OCI-LY1 (cell line): Measurements from ENCODE around the gene BEST3.

Experiments used
- H2AFZ ChIP-seq: fragments of 200-600 bp; sonication (generic), shearing (Covaris generic); 2 replicates; pipeline ENCODE4 v1.6.0; 2014; ENCODE audit warnings: antibody characterized with exemption, mild to moderate bottlenecking, low read length
- H3F3A ChIP-seq: fragments of 200-600 bp; sonication (generic), shearing (Covaris generic); 2 replicates; pipeline ENCODE4 v1.6.0; 2014; ENCODE audit warnings: mild to moderate bottlenecking, antibody characterized with exemption, low read length, moderate library complexity; ENCODE audit not compliant: insufficient read depth
- H3K27ac ChIP-seq: fragments of 200-600 bp; sonication (generic); 2 replicates; pipeline ENCODE4 v1.5.1; 2014; ENCODE audit warnings: low read length, mixed run types, mild to moderate bottlenecking, low read depth; ENCODE audit not compliant: poor library complexity, severe bottlenecking
- H3K27me3 ChIP-seq: fragments of 200-600 bp; sonication (generic); 2 replicates; pipeline ENCODE4 v1.6.0; 2014; ENCODE audit warnings: antibody characterized with exemption, mild to moderate bottlenecking, low read length, moderate library complexity; ENCODE audit not compliant: insufficient read depth
- H3K36me3 ChIP-seq: fragments of 200-600 bp; sonication (generic); 2 replicates; pipeline ENCODE4 v1.6.1; 2014; ENCODE audit warnings: mild to moderate bottlenecking, antibody characterized with exemption, low read length, moderate library complexity, mixed read lengths; ENCODE audit not compliant: insufficient read depth
- H3K4me1 ChIP-seq: fragments of 200-600 bp; sonication (generic); 2 replicates; pipeline ENCODE4 v1.5.1; 2014; ENCODE audit warnings: mild to moderate bottlenecking, low read length, moderate library complexity; ENCODE audit not compliant: insufficient read depth, severe bottlenecking
- H3K4me2 ChIP-seq: fragments of 200-600 bp; sonication (generic), shearing (Covaris generic); 2 replicates; pipeline ENCODE4 v1.6.1; 2014; ENCODE audit warnings: low read length
- H3K4me3 ChIP-seq: fragments of 200-600 bp; sonication (generic); 2 replicates; pipeline ENCODE4 v1.5.1; 2014; ENCODE audit warnings: low read length, low read depth, mild to moderate bottlenecking, mixed read lengths; ENCODE audit not compliant: poor library complexity, severe bottlenecking
- H3K79me2 ChIP-seq: fragments of 200-600 bp; shearing (Covaris generic); 2 replicates; pipeline ENCODE4 v1.6.1; 2016; ENCODE audit warnings: mixed run types, low read length, mixed read lengths; ENCODE audit not compliant: insufficient read depth
- H3K9ac ChIP-seq: fragments of 200-600 bp; sonication (generic), shearing (Covaris generic); 2 replicates; pipeline ENCODE4 v1.6.1; 2014; ENCODE audit warnings: mild to moderate bottlenecking, low read length, mixed read lengths
- H3K9me2 ChIP-seq: fragments of 200-600 bp; sonication (generic), shearing (Covaris generic); 2 replicates; pipeline ENCODE4 v1.6.1; 2014; ENCODE audit warnings: low read depth, mild to moderate bottlenecking, low read length, mixed read lengths
- H3K9me3 ChIP-seq: fragments of 200-600 bp; shearing (Covaris generic); 2 replicates; pipeline ENCODE4 v1.6.1; 2014; ENCODE audit warnings: low read length, mixed read lengths
- H4K20me1 ChIP-seq: fragments of 200-600 bp; sonication (generic), shearing (Covaris generic); 2 replicates; pipeline ENCODE4 v1.6.0; 2016; ENCODE audit warnings: mild to moderate bottlenecking, low read length; ENCODE audit not compliant: insufficient read depth
- CTCF ChIP-seq: fragments of 200-600 bp; sonication (generic), shearing (Covaris generic); IDR thresholded peaks from 2 replicates; pipeline ENCODE4 v1.5.1; 2017; ENCODE audit warnings: mild to moderate bottlenecking, antibody characterized with exemption, low read length, moderate library complexity, mixed read lengths
- EZH2 ChIP-seq: fragments of 200-600 bp; sonication (generic), shearing (Covaris generic); IDR thresholded peaks from 2 replicates; pipeline ENCODE4 v1.8.0; 2017; ENCODE audit warnings: borderline replicate concordance, mixed run types, mild to moderate bottlenecking, antibody characterized with exemption, low read length, moderate library complexity, mixed read lengths

Gene BEST3

GRCh38 chr12:69672195-69672594, 26.9 kb downstream of the BEST3 start:
- no peak overlapping the region for H2AFZ ChIP-seq

GRCh38 chr12:69671597-69671996, 27.5 kb downstream of the BEST3 start:
- Histone ChIP-seq H3K4me2 (no peak overlapping the region), H3K27me3 (no peaks in the 10 kb centered on the region), H3K9me2 (no peaks in the 10 kb centered on the region), H3K36me3 (peaks cover 81% of the 10 kb centered on the region), H3K4me3 (no peak overlapping the region), H3K4me1 (no peaks in the 10 kb centered on the region), H3K9me3 (no peaks in the 10 kb centered on the region), H3K9ac (no peak overlapping the region), H3F3A (no peaks in the 10 kb centered on the region), H3K79me2 (no peaks in the 10 kb centered on the region), H4K20me1 (no peaks in the 10 kb centered on the region), H2AFZ (no peak overlapping the region), H3K27ac (no peak overlapping the region)
- no peak for TF ChIP-seq EZH2
- TF ChIP-seq CTCF: no peak

More at GRCh38 chr12:69672195-69672594, 26.9 kb downstream of the BEST3 start:
- no peak overlapping the region for H3K4me2 ChIP-seq
- no peaks in the 10 kb centered on the region for H4K20me1 ChIP-seq
- no peak overlapping the region for H3K4me3 ChIP-seq
- TF ChIP-seq EZH2: no peak
- TF ChIP-seq CTCF: no peak
- no peaks in the 10 kb centered on the region for H3K27me3 ChIP-seq
- no peaks in the 10 kb centered on the region for H3K9me3 ChIP-seq
- H3K9ac ChIP-seq: no peak overlapping the region
- H3K4me1 ChIP-seq: no peaks in the 10 kb centered on the region
- H3K9me2 ChIP-seq: no peaks in the 10 kb centered on the region
- no peak overlapping the region for H3K27ac ChIP-seq
- peaks cover 83% of the 10 kb centered on the region for H3K36me3 ChIP-seq
- H3K79me2 ChIP-seq: no peaks in the 10 kb centered on the region
- no peaks in the 10 kb centered on the region for H3F3A ChIP-seq

GRCh38 chr12:69666798-69667197, 32.3 kb downstream of the BEST3 start:
- TF ChIP-seq CTCF (no peak), EZH2 (no peak)
- Histone ChIP-seq H2AFZ (no peak overlapping the region), H3K27me3 (no peaks in the 10 kb centered on the region), H3K9ac (no peak overlapping the region), H3K79me2 (no peaks in the 10 kb centered on the region), H3K4me3 (no peak overlapping the region), H4K20me1 (no peaks in the 10 kb centered on the region), H3F3A (no peaks in the 10 kb centered on the region), H3K4me2 (no peak overlapping the region), H3K27ac (no peak overlapping the region), H3K9me3 (no peaks in the 10 kb centered on the region), H3K4me1 (no peaks in the 10 kb centered on the region), H3K36me3 (peaks cover 58% of the 10 kb centered on the region), H3K9me2 (no peaks in the 10 kb centered on the region)
